HEK293T (cell line): ENCODE data around the gene AGPAT1.

Source experiments
- ARNT ChIP-seq: fragments of 450-650 bp; IDR thresholded peaks from 2 replicates; pipeline ENCODE4 v1.6.1; 2017; ENCODE audit warnings: mild to moderate bottlenecking
- CTBP1 ChIP-seq: fragments of 450-650 bp; IDR thresholded peaks from 2 replicates; pipeline ENCODE4 v1.6.1; 2016; ENCODE audit warnings: borderline replicate concordance
- ELF4 ChIP-seq: fragments of 450-650 bp; IDR thresholded peaks from 2 replicates; pipeline ENCODE4 v1.6.1; 2017; ENCODE audit warnings: antibody characterized with exemption
- FOXA1 ChIP-seq: fragments of 450-650 bp; IDR thresholded peaks from 2 replicates; pipeline ENCODE4 v1.6.1; 2016; ENCODE audit warnings: mild to moderate bottlenecking
- FOXM1 ChIP-seq: fragments of 450-650 bp; IDR thresholded peaks from 2 replicates; pipeline ENCODE4 v1.6.1; 2017; ENCODE audit warnings: mild to moderate bottlenecking, borderline replicate concordance
- L3MBTL2 ChIP-seq: fragments of 450-650 bp; conservative IDR thresholded peaks from 2 replicates; pipeline ENCODE4 v1.6.1; 2016; ENCODE audit warnings: mild to moderate bottlenecking
- SP1 ChIP-seq: fragments of 450-650 bp; IDR thresholded peaks from 2 replicates; pipeline ENCODE4 v1.6.1; 2017
- SUZ12 ChIP-seq: fragments of 450-650 bp; IDR thresholded peaks from 2 replicates; pipeline ENCODE4 v1.6.1; 2016; ENCODE audit warnings: mild to moderate bottlenecking
- TARDBP ChIP-seq: fragments of 450-650 bp; IDR thresholded peaks from 2 replicates; pipeline ENCODE4 v1.6.1; 2016
- ZNF384 ChIP-seq: fragments of 450-650 bp; IDR thresholded peaks from 2 replicates; pipeline ENCODE4 v1.6.1; 2016

- TF ChIP-seq L3MBTL2 = no peak
- TF ChIP-seq SUZ12 = no peak
- no peak for TF ChIP-seq CTBP1
- no peak for TF ChIP-seq FOXA1
- no peak for TF ChIP-seq SP1
- TF ChIP-seq TARDBP = no peak
- no peak for TF ChIP-seq ELF4
- no peak for TF ChIP-seq FOXM1
- no peak for TF ChIP-seq ZNF384
- no peak for TF ChIP-seq ARNT
Observed at GRCh38 chr6:32132110-32132509, 43.8 kb downstream of the AGPAT1 start.
